Ovary (tissue), 1 donor: ENCODE results near the gene SRRT.

Experiments used
- EP300 ChIP-seq: sonication (generic); formaldehyde crosslinking; IDR thresholded peaks from one replicate; pipeline ENCODE4 v1.6.1; 2017; ENCODE audit warnings: antibody characterized with exemption
- POLR2A ChIP-seq: fragments of 450-650 bp; IDR thresholded peaks from one replicate; pipeline ENCODE4 v1.6.1; 2017; ENCODE audit warnings: antibody characterized with exemption, mild to moderate bottlenecking, moderate library complexity

DNA sequence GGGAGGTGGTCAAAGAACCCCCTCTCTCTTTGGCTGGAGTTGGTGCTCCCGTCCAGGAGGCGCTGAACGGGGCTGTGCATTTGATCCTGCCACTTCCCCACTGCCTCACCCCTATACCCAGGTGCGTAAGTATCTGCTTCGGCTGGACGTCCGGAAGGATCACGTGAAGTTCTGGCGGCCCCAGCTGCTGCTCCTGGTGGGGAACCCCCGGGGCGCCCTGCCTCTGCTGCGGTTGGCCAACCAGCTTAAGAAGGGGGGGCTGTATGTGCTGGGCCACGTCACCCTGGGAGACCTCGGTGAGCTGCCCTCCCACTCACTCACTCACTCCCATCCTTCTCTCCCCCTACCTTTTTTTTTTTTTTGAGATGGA is 13.3 kb upstream of the SRRT start:
- TF ChIP-seq POLR2A: no peak
- no peak for TF ChIP-seq EP300
